ENCODE results near the gene ZNF384. TPM values are rescaled to one million over a fixed set of nuclear protein-coding genes. Genes with fewer than 3 reads are reported as not detected.

ZNF384 gene
- total RNA-seq, 1 experiment from 2014 or later, result 63.8 TPM

DNA sequence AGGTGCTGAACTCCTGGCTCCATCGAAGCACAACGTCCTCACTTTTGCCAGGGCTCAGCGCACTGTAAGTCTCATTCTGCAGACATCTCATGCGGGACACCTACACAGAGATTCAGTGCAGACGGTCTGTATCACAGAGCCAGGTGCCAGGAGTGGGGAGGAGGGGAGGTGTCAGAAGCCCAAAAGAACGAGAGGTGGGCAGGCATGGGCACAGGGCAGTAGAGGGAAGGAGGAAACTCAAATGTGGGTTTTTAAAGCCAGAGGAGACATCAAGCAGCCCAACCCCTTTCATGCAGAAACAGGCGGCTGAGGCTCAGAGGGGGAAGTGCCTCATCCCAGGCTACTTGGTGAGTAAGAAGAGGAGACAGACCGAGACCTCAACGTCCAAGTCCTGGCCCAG lies 50.9 kb downstream of the ZNF384 start:
- TF ChIP-seq FOXJ3 (CRISPR knock-in tag; IDR thresholded peaks at IDR 0.05; ENCODE audit: borderline replicate concordance), result no peak
- no peak for TF ChIP-seq MYBL2 (CRISPR knock-in tag; IDR thresholded peaks at IDR 0.05)
- no peak for TF ChIP-seq ZNF416 (CRISPR knock-in tag; IDR thresholded peaks at IDR 0.05)
- no peak for TF ChIP-seq NR1H2 (CRISPR knock-in tag; IDR thresholded peaks at IDR 0.05)
- no peak for TF ChIP-seq ZNF263 (CRISPR knock-in tag; IDR thresholded peaks at IDR 0.05; ENCODE audit: low read depth)
- TF ChIP-seq IRF2 (CRISPR knock-in tag; IDR thresholded peaks at IDR 0.05; ENCODE audit: borderline replicate concordance, low read depth), result no peak
- no peak for TF ChIP-seq ZNF138 (CRISPR knock-in tag; conservative IDR thresholded peaks at IDR 0.05)
- no peak for TF ChIP-seq MXD4 (CRISPR knock-in tag; IDR thresholded peaks at IDR 0.05; ENCODE audit: borderline replicate concordance)
- no peak for TF ChIP-seq GTF2I (CRISPR knock-in tag; conservative IDR thresholded peaks at IDR 0.05)
- no peak for TF ChIP-seq TCF7 (CRISPR knock-in tag; IDR thresholded peaks at IDR 0.05; ENCODE audit: low read depth)
- TF ChIP-seq SMAD3 (CRISPR knock-in tag; IDR thresholded peaks at IDR 0.05; ENCODE audit: borderline replicate concordance), result no peak
- no peak for TF ChIP-seq CREB1 (CRISPR knock-in tag; IDR thresholded peaks at IDR 0.05)
- TF ChIP-seq, protein P1, sequence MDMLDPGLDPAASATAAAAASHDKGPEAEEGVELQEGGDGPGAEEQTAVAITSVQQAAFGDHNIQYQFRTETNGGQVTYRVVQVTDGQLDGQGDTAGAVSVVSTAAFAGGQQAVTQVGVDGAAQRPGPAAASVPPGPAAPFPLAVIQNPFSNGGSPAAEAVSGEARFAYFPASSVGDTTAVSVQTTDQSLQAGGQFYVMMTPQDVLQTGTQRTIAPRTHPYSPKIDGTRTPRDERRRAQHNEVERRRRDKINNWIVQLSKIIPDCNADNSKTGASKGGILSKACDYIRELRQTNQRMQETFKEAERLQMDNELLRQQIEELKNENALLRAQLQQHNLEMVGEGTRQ (CRISPR knock-in tag; IDR thresholded peaks at IDR 0.05), result no peak
- TF ChIP-seq CREM (CRISPR knock-in tag; IDR thresholded peaks at IDR 0.05), result no peak
- TF ChIP-seq ZNF423 (CRISPR knock-in tag; IDR thresholded peaks at IDR 0.05), result no peak
- TF ChIP-seq, protein P2, sequence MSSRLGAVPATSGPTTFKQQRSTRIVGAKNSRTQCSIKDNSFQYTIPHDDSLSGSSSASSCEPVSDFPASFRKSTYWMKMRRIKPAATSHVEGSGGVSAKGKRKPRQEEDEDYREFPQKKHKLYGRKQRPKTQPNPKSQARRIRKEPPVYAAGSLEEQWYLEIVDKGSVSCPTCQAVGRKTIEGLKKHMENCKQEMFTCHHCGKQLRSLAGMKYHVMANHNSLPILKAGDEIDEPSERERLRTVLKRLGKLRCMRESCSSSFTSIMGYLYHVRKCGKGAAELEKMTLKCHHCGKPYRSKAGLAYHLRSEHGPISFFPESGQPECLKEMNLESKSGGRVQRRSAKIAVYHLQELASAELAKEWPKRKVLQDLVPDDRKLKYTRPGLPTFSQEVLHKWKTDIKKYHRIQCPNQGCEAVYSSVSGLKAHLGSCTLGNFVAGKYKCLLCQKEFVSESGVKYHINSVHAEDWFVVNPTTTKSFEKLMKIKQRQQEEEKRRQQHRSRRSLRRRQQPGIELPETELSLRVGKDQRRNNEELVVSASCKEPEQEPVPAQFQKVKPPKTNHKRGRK (CRISPR knock-in tag; IDR thresholded peaks at IDR 0.05; ENCODE audit: borderline replicate concordance), result no peak
- H3K27ac Mint-ChIP-seq, result 0 out of 2 replicates have a peak overlapping the region, but pooled peaks have one; percentile 3
- peaks cover 24% of the 10 kb centered on the region for H3K27me3 Mint-ChIP-seq (ENCODE audit: low read depth)
- H3K4me1 Mint-ChIP-seq, result peaks cover 13% of the 10 kb centered on the region
- no peak for ATAC-seq
- CTCF ChIA-PET, result interaction anchor here (3.4 kb wide), 1 partner anchor 18 kb away, joined by 15 read pairs; no protein-coding TSS in a partner anchor
- POLR2A ChIA-PET, result no interaction called here
- H3K9me3 Mint-ChIP-seq, result no peaks in the 10 kb centered on the region
- no peaks in the 10 kb centered on the region for H3K36me3 Mint-ChIP-seq
- DNase-seq (ENCODE audit: low spot score), result no peak
- H3K4me3 Mint-ChIP-seq, result no peak overlapping the region

DNA sequence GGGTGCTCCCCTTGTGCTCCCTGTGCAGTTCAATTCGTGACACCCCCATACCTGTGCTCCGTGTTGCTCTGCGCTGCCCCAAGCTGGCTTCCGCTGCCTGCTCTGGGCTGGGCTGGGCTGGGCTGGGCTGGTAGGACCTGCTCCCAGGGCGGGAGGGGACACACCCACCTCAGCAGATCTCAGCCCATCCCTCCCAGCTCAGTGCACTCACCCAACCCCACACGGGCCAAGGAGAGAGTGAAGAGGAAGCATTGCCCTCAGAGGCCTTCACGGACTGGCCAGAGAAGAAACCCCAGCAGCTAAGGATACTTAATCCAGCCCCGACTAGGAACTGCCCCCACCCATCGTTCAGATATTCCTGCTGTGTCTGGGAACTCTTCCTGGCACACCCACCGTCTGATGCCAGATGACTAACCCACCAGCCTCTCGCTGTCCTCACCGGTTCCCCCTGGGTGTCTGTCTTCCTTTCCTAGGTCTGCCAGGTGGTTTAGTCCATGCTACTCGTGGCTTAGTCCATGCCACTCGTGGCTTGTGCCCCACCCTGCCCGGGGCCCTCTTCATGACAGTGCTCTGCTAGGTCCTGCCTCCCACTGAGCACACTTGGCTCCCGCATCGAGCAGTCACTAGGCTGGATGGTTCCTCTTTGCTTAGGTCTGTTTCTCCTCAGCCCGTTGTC lies 53.2 kb downstream of the ZNF384 start, which contains the start of gene LPAR5:
LPAR5 (minus strand) TSS at position 104 of the 676 bp plus-strand sequence. CDS start 14,711 bp downstream, outside the sequence.
- peak; percentile 52 for DNase-seq (ENCODE audit: low spot score)
- Mint-ChIP-seq H3K9me3 (no peaks in the 10 kb centered on the region), H3K36me3 (no peaks in the 10 kb centered on the region), H3K27ac (no peak within 1 kb of the TSS; the same call in 1 of the 2 replicates), H3K4me1 (peaks cover 19% of the 10 kb centered on the region), H3K27me3 (ENCODE audit: low read depth) (peaks cover 7% of the 10 kb centered on the region), H3K4me3 (no peak within 1 kb of the TSS)
- CTCF ChIA-PET, result interaction anchor here (0.8 to 2.7 kb wide), 11 partner anchors 9 to 236 kb away, joined by 3 to 19 read pairs (median 3); partner anchors contain the start of genes ACRBP and ZNF384
- TF ChIP-seq, protein P3, sequence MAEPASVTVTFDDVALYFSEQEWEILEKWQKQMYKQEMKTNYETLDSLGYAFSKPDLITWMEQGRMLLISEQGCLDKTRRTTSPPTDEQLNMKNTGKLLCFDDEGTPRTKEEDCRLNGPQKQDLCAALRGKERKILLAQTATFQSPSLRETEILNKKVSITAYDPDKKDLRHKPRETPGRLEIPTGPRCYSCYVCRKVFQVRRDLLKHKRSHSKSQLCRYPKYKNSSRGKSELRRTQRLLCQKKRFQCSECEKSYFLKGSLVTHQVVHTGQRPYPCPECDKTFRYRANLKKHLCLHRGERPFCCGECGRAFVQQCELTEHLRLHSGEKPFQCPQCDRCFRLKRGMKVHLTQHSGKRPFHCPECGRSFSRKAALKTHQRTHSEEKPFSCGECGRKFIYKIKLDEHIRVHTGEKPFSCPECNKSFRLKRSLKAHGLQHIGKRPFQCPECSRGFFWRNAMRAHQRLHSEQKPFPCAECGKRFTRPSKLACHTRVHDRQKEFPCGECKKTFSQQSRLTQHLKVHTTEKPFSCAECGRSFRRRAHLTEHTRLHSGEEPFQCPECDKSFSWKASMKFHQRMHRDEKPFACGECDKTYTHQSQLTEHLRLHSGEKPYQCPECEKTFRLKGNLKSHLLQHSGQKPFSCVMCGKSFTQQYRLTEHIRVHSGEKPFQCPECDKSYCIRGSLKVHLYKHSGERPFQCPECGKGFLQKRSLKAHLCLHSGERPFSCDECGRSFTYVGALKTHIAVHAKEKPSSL (CRISPR knock-in tag; conservative IDR thresholded peaks at IDR 0.05), result no peak
- TF ChIP-seq, protein P4, sequence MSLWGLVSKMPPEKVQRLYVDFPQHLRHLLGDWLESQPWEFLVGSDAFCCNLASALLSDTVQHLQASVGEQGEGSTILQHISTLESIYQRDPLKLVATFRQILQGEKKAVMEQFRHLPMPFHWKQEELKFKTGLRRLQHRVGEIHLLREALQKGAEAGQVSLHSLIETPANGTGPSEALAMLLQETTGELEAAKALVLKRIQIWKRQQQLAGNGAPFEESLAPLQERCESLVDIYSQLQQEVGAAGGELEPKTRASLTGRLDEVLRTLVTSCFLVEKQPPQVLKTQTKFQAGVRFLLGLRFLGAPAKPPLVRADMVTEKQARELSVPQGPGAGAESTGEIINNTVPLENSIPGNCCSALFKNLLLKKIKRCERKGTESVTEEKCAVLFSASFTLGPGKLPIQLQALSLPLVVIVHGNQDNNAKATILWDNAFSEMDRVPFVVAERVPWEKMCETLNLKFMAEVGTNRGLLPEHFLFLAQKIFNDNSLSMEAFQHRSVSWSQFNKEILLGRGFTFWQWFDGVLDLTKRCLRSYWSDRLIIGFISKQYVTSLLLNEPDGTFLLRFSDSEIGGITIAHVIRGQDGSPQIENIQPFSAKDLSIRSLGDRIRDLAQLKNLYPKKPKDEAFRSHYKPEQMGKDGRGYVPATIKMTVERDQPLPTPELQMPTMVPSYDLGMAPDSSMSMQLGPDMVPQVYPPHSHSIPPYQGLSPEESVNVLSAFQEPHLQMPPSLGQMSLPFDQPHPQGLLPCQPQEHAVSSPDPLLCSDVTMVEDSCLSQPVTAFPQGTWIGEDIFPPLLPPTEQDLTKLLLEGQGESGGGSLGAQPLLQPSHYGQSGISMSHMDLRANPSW (CRISPR knock-in tag; conservative IDR thresholded peaks at IDR 0.05; ENCODE audit: low read depth), result no peak
- no peak for TF ChIP-seq TCF7 (CRISPR knock-in tag; IDR thresholded peaks at IDR 0.05; ENCODE audit: low read depth)
- POLR2A ChIA-PET, result interaction anchor here (0.8 kb wide), 1 partner anchor 9 kb away, joined by 4 read pairs; no protein-coding TSS in a partner anchor
- ATAC-seq, result peak; percentile 88
